Natural killer cell (primary cell): ENCODE data around the gene MC5R. TPM values are rescaled to one million over a fixed set of nuclear protein-coding genes. Genes with fewer than 3 reads are reported as not detected.

Experiments used
- ATAC-seq, 3 donors: fragments of 150-1000 bp in 2 of 3; fragments of 200-7000 bp in 1 of 3; cut with Tn5 transposase; 1 replicate in 1 of 3; 2 replicates in 2 of 3; pipeline ENCODE4 v1.10.0; 2021; ENCODE audit warnings: mild to moderate bottlenecking in 2 of 3, moderate library complexity in 2 of 3
- DNase-seq, 2 donors: peaks; one replicate each; pipeline versions ENCODE4 v3.0.0 to v3.0.0-alpha.2; 2013 to 2021; ENCODE audit warnings: mixed read lengths in 1 of 2
- H3K27ac ChIP-seq: one replicate; pipeline ENCODE4 v1.5.1; 2013; ENCODE audit warnings: mild to moderate bottlenecking, low read length
- H3K27me3 ChIP-seq: one replicate; pipeline ENCODE4 v1.6.1; 2013; ENCODE audit warnings: low read length; ENCODE audit not compliant: control insufficient read depth, insufficient read depth
- H3K36me3 ChIP-seq: one replicate; pipeline ENCODE4 v1.6.1; 2013; ENCODE audit warnings: low read length; ENCODE audit not compliant: control insufficient read depth, insufficient read depth
- H3K4me1 ChIP-seq: one replicate; pipeline ENCODE4 v1.6.1; 2013; ENCODE audit warnings: low read length; ENCODE audit not compliant: control insufficient read depth, insufficient read depth
- H3K4me3 ChIP-seq: one replicate; pipeline ENCODE4 v1.5.1; 2013; ENCODE audit warnings: low read length
- H3K9me3 ChIP-seq: one replicate; pipeline ENCODE4 v1.6.1; 2013; ENCODE audit warnings: low read length; ENCODE audit not compliant: control insufficient read depth, insufficient read depth
- H3K27ac Mint-ChIP-seq, 2 donors: one replicate each; pipeline ENCODE4 v1.8.0; 2022; ENCODE audit warnings: mild to moderate bottlenecking in 2 of 2, mixed read lengths in 2 of 2, moderate library complexity in 1 of 2
- H3K27me3 Mint-ChIP-seq, 2 donors: one replicate each; pipeline ENCODE4 v1.8.0; 2022; ENCODE audit warnings: low read depth in 2 of 2, mixed read lengths in 2 of 2
- H3K36me3 Mint-ChIP-seq: one replicate; pipeline ENCODE4 v1.8.0; 2022; ENCODE audit warnings: mixed read lengths
- H3K4me1 Mint-ChIP-seq, 2 donors: one replicate each; pipeline ENCODE4 v1.8.0; 2022; ENCODE audit warnings: mixed read lengths in 2 of 2
- H3K4me3 Mint-ChIP-seq: one replicate; pipeline ENCODE4 v1.8.0; 2022; ENCODE audit warnings: mild to moderate bottlenecking, moderate library complexity, mixed read lengths
- H3K9me3 Mint-ChIP-seq, 2 donors: one replicate each; pipeline ENCODE4 v1.8.0; 2022; ENCODE audit warnings: mixed read lengths in 2 of 2
- WGBS: methylation state at CpG from one replicate; pipeline ENCODE4 v1.1.7; 2013; ENCODE audit warnings: missing lambda C conversion rate; ENCODE audit not compliant: insufficient coverage; 5-methylcytosine and 5-hydroxymethylcytosine counted together
- intact Hi-C: fragments of 100-400 bp; cut with micrococcal nuclease; formaldehyde crosslinking; loops from one replicate; pipeline ENCODE4 v1.14.2; 2022
- total RNA-seq, 4 donors: library from RNA; stranded (reverse); fragments of 120-200 nt in 1 of 4; gene quantifications; one replicate each; pipeline versions ENCODE4 v1.2.3 to v1.2.4, GENCODE V29; 2013 to 2022
- TF ChIP-seq, protein P1 (sequence below): fragments of 200-600 bp; IDR thresholded peaks from one replicate; pipeline ENCODE4 v1.8.0; 2022; ENCODE audit warnings: antibody characterized with exemption

Gene MC5R
- total RNA-seq, 3 donors from 2014 or later (not counting 1 experiment from before 2014, with no cell fraction given) = not detected

DNA sequence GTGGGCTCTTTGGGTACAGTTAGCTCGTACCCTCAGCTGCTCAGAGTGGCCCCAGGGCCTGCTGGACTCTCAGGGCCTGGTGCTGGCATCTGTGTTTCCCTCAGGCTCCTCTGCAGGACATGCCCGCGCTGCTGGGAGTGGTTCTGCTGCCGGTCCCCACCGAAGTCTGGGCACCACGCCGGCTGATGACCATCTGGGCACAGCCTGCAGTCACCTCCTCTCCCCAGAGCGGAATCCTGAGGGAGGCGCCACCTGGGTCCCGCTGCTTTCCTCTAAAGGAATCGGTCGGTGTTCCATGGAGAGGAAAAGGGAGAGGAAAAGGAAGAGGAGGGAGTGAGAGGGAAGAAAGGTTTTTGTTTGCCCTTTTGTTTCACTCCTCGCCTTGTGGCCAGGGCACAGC is 47.8 kb downstream of the MC5R start:
- no peak overlapping the region for H3K4me3 ChIP-seq
- intact Hi-C loops = no loop called here
- WGBS = 59% methylated on average over 13 of the region's 13 CpGs

DNA sequence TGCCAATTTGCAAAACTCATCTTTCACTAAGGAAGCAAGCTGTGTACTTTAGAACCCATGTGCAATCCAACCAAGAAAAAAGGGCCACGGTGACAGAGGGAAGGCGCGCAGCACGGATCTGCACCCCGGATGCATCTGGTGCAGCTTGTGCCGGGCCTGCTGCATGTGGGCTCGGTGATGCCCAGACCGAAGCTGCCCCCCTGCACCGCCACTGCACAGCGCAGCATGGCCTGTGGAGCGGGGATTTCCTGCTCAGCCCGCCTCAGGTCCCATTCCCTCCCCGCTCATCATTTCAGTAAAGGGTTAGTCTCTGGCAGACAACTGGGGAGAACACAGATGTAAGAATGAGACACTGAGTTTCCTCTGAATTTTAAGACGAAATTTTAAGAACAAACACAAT is 48.4 kb downstream of the MC5R start:
- Mint-ChIP-seq H3K4me1 (no peaks in the 10 kb centered on the region), H3K9me3 (no peaks in the 10 kb centered on the region), H3K4me3 (no peak overlapping the region), H3K27ac (no peak overlapping the region), H3K36me3 (no peaks in the 10 kb centered on the region), H3K27me3 (peaks cover 14 to 18% of the 10 kb centered on the region in 2 donors)
- ATAC-seq = no peak
- Histone ChIP-seq H3K4me3 (no peak overlapping the region), H3K4me1 (no peaks in the 10 kb centered on the region), H3K27me3 (peaks cover 2% of the 10 kb centered on the region), H3K27ac (no peak overlapping the region), H3K36me3 (no peaks in the 10 kb centered on the region), H3K9me3 (no peaks in the 10 kb centered on the region)
- TF ChIP-seq, protein P1, sequence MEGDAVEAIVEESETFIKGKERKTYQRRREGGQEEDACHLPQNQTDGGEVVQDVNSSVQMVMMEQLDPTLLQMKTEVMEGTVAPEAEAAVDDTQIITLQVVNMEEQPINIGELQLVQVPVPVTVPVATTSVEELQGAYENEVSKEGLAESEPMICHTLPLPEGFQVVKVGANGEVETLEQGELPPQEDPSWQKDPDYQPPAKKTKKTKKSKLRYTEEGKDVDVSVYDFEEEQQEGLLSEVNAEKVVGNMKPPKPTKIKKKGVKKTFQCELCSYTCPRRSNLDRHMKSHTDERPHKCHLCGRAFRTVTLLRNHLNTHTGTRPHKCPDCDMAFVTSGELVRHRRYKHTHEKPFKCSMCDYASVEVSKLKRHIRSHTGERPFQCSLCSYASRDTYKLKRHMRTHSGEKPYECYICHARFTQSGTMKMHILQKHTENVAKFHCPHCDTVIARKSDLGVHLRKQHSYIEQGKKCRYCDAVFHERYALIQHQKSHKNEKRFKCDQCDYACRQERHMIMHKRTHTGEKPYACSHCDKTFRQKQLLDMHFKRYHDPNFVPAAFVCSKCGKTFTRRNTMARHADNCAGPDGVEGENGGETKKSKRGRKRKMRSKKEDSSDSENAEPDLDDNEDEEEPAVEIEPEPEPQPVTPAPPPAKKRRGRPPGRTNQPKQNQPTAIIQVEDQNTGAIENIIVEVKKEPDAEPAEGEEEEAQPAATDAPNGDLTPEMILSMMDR = no peak
- intact Hi-C loops = no loop called here
- no peak for DNase-seq
- 90% methylated on average over 13 of the region's 14 CpGs for WGBS

More for the DNA sequence above, 47.8 kb downstream of the MC5R start:
- H3K36me3 Mint-ChIP-seq = no peaks in the 10 kb centered on the region
- ATAC-seq (no peak), DNase-seq (no peak)
- Histone ChIP-seq H3K27ac (no peak overlapping the region), H3K36me3 (no peaks in the 10 kb centered on the region), H3K4me1 (no peaks in the 10 kb centered on the region), H3K27me3 (peaks cover 2% of the 10 kb centered on the region), H3K9me3 (no peaks in the 10 kb centered on the region)
- no peaks in the 10 kb centered on the region for H3K9me3 Mint-ChIP-seq
- TF ChIP-seq, protein P1 = no peak
- H3K27ac Mint-ChIP-seq = no peak overlapping the region
- H3K27me3 Mint-ChIP-seq = peaks cover 14 to 18% of the 10 kb centered on the region in 2 donors
- no peak overlapping the region for H3K4me3 Mint-ChIP-seq
- no peaks in the 10 kb centered on the region for H3K4me1 Mint-ChIP-seq

DNA sequence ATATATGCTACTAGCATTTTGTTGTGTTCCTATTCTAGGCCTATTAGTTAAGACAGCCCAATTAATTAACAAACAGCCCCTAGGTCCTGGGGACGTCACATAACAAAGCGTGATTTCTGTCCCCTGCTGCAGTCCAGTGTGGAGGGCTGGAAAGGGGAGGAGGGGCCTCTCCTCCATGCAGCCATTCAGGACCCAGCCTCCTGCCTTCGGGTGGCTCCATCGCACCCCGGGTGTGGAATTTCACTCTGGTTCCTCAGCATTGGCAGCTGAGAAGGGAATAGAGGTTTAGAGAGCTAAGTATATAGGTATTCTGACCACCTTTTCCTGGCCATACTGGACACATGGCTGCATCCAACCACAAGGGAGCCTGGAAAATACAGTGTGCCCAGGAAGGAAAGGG is 49.0 kb downstream of the MC5R start:
- DNase-seq (no peak), ATAC-seq (no peak)
- no peaks in the 10 kb centered on the region for H3K4me1 ChIP-seq
- TF ChIP-seq, protein P1 = no peak
- Mint-ChIP-seq H3K36me3 (no peaks in the 10 kb centered on the region), H3K4me1 (no peaks in the 10 kb centered on the region), H3K4me3 (no peak overlapping the region), H3K27me3 (peaks cover 12 to 14% of the 10 kb centered on the region in 2 donors), H3K9me3 (no peaks in the 10 kb centered on the region), H3K27ac (no peak overlapping the region)
- intact Hi-C loops = no loop called here
- H3K36me3 ChIP-seq = no peaks in the 10 kb centered on the region
- WGBS = 63% methylated on average over 5 of the region's 5 CpGs
- peaks cover 2% of the 10 kb centered on the region for H3K27me3 ChIP-seq
- no peak overlapping the region for H3K4me3 ChIP-seq
- H3K9me3 ChIP-seq = no peaks in the 10 kb centered on the region
- H3K27ac ChIP-seq = no peak overlapping the region

DNA sequence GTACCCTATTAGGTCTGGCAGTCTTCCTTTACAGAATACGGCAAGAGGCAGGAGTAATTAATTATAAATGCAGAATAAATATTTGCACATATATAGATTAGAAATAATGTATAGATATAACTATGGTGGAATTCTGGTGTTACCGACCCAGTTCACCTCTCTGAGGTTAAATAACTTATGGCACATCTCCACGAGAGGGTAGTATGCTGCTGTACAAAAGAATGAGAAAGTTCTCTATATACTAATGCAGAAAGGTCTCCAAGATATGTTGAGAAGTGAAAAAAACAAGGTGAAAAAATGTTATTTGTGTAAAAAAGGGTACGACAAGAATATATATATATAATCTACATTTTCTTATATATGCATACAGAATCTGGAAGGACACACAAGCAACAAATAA is 50.6 kb downstream of the MC5R start:
- Mint-ChIP-seq H3K27ac (no peak overlapping the region), H3K4me1 (no peaks in the 10 kb centered on the region), H3K36me3 (no peaks in the 10 kb centered on the region), H3K9me3 (no peaks in the 10 kb centered on the region), H3K4me3 (no peak overlapping the region), H3K27me3 (peaks cover 2% of the 10 kb centered on the region in 2 donors)
- H3K9me3 ChIP-seq = no peaks in the 10 kb centered on the region
- H3K27me3 ChIP-seq = peaks cover 2% of the 10 kb centered on the region
- TF ChIP-seq, protein P1 = no peak
- no peak overlapping the region for H3K27ac ChIP-seq
- DNase-seq (no peak), ATAC-seq (no peak)
- H3K36me3 ChIP-seq = no peaks in the 10 kb centered on the region
- WGBS = no CpG with 5 or more reads among the region's 4 CpGs
- H3K4me3 ChIP-seq = no peak overlapping the region
- intact Hi-C loops = no loop called here
- no peaks in the 10 kb centered on the region for H3K4me1 ChIP-seq
